Neural cell (in vitro differentiated cells): Measurements from ENCODE around the gene LSM6. TPM values are rescaled to one million over a fixed set of nuclear protein-coding genes. Genes with fewer than 3 reads are reported as not detected.

Source experiments
- H2AFZ ChIP-seq: fragments of 200-600, 300-800 bp; sonication (generic), shearing (Covaris generic); 2 replicates; pipeline ENCODE4 v1.6.0; 2014; ENCODE audit warnings: low read depth, mild to moderate bottlenecking, antibody characterized with exemption, low read length, moderate library complexity
- H3F3A ChIP-seq: fragments of 200-600 bp; shearing (Covaris generic); 2 replicates; pipeline ENCODE4 v1.6.1; 2016; ENCODE audit warnings: mild to moderate bottlenecking, moderate library complexity, mixed read lengths, antibody characterized with exemption, low read length; ENCODE audit not compliant: insufficient read depth, poor library complexity, severe bottlenecking
- H3K27ac ChIP-seq: fragments of 200-600, 300-800 bp; sonication (generic), shearing (Covaris generic); 2 replicates; pipeline ENCODE4 v1.5.1; 2014; ENCODE audit warnings: mild to moderate bottlenecking, low read length, moderate library complexity
- H3K27me3 ChIP-seq: fragments of 300-800, 200-600 bp; sonication (generic), shearing (Covaris generic); 2 replicates; pipeline ENCODE4 v1.6.0; 2014; ENCODE audit warnings: mild to moderate bottlenecking, low read depth, low read length, moderate library complexity; ENCODE audit not compliant: insufficient read depth
- H3K36me3 ChIP-seq: fragments of 300-800, 200-600 bp; sonication (generic), shearing (Covaris generic); 2 replicates; pipeline ENCODE4 v1.5.1; 2014; ENCODE audit warnings: mild to moderate bottlenecking, antibody characterized with exemption, low read length, moderate library complexity; ENCODE audit not compliant: insufficient read depth
- H3K4me2 ChIP-seq: fragments of 300-800, 200-600 bp; sonication (generic), shearing (Covaris generic); 2 replicates; pipeline ENCODE4 v1.6.0; 2014; ENCODE audit warnings: mild to moderate bottlenecking, low read length
- H3K4me3 ChIP-seq: fragments of 300-800, 200-600 bp; sonication (generic), shearing (Covaris generic); 2 replicates; pipeline ENCODE4 v1.5.1; 2014; ENCODE audit warnings: mild to moderate bottlenecking, low read length, moderate library complexity
- H3K79me2 ChIP-seq: fragments of 200-600 bp; shearing (Covaris generic); replicated peaks from 2 replicates; pipeline ENCODE4 v1.6.0; 2014; ENCODE audit warnings: mild to moderate bottlenecking, low read length, moderate library complexity; ENCODE audit not compliant: insufficient read depth
- H3K9ac ChIP-seq: fragments of 300-800, 200-600 bp; sonication (generic), shearing (Covaris generic); 2 replicates; pipeline ENCODE4 v1.6.1; 2016; ENCODE audit warnings: mild to moderate bottlenecking, low read length, mixed read lengths
- H3K9me2 ChIP-seq: fragments of 200-600 bp; shearing (Covaris generic); 2 replicates; pipeline ENCODE4 v1.6.1; 2016; ENCODE audit warnings: mild to moderate bottlenecking, low read length, mixed read lengths; ENCODE audit not compliant: insufficient read depth
- H3K9me3 ChIP-seq: fragments of 200-600, 300-800 bp; sonication (generic), shearing (Covaris generic); 2 replicates; pipeline ENCODE4 v1.6.1; 2016; ENCODE audit warnings: mild to moderate bottlenecking, mixed run types, low read length, moderate library complexity, mixed read lengths
- H4K20me1 ChIP-seq: fragments of 200-600 bp; shearing (Covaris generic); 2 replicates; pipeline ENCODE4 v1.6.1; 2016; ENCODE audit warnings: mild to moderate bottlenecking, mixed run types; ENCODE audit not compliant: insufficient read depth
- EP300 ChIP-seq: fragments of 450-650 bp; conservative IDR thresholded peaks from 2 replicates; pipeline ENCODE4 v1.6.1; 2014; ENCODE audit warnings: antibody characterized with exemption, mild to moderate bottlenecking, moderate library complexity; ENCODE audit not compliant: poor library complexity, severe bottlenecking
- EZH2 ChIP-seq: fragments of 200-600, 300-800 bp; shearing (Covaris generic), sonication (generic); IDR thresholded peaks from 2 replicates; pipeline ENCODE4 v1.6.1; 2014; ENCODE audit warnings: antibody characterized with exemption, low read length, borderline replicate concordance, mild to moderate bottlenecking; ENCODE audit not compliant: insufficient read depth, poor library complexity, severe bottlenecking
- MXI1 ChIP-seq: fragments of 450-650 bp; conservative IDR thresholded peaks from 2 replicates; pipeline ENCODE4 v1.6.1; 2014; ENCODE audit warnings: antibody characterized with exemption, mild to moderate bottlenecking; ENCODE audit not compliant: poor library complexity, severe bottlenecking
- POLR2AphosphoS5 ChIP-seq: IDR thresholded peaks from 2 replicates; pipeline ENCODE4 v1.6.1; 2012
- RAD21 ChIP-seq: fragments of 450-650 bp; conservative IDR thresholded peaks from 2 replicates; pipeline ENCODE4 v1.6.1; 2014; ENCODE audit warnings: antibody characterized with exemption, mild to moderate bottlenecking, moderate library complexity
- SMC3 ChIP-seq: fragments of 450-650 bp; conservative IDR thresholded peaks from 2 replicates; pipeline ENCODE4 v1.6.1; 2014; ENCODE audit warnings: antibody characterized with exemption, mild to moderate bottlenecking, moderate library complexity; ENCODE audit not compliant: poor library complexity
- TAF1 ChIP-seq: IDR thresholded peaks from 2 replicates; pipeline ENCODE4 v1.6.1; 2012; ENCODE audit warnings: low read depth
- polyA plus RNA-seq: library from polyadenylated mRNA; depleted of rRNA; stranded (reverse); fragments of >200 nt; gene quantifications from 2 replicates; pipeline ENCODE4 v1.2.3, GENCODE V29; 2014
- TF ChIP-seq, protein P1 (sequence below): fragments of 450-650 bp; IDR thresholded peaks from 2 replicates; pipeline ENCODE4 v1.5.1; 2014; ENCODE audit warnings: antibody characterized with exemption, mild to moderate bottlenecking, moderate library complexity; ENCODE audit not compliant: poor library complexity, severe bottlenecking
- TF ChIP-seq, protein P2 (sequence below): IDR thresholded peaks from 2 replicates; pipeline ENCODE4 v1.6.1; 2012; ENCODE audit warnings: borderline replicate concordance

Gene LSM6
- polyA plus RNA-seq, 1 donor from 2014 or later, result 123 TPM

- Histone ChIP-seq H3F3A (no peaks in the 10 kb centered on the region), H3K79me2 (no peaks in the 10 kb centered on the region), H3K36me3 (no peaks in the 10 kb centered on the region), H4K20me1 (no peaks in the 10 kb centered on the region), H3K9ac (no peak overlapping the region), H3K9me3 (no peaks in the 10 kb centered on the region), H3K4me3 (no peak overlapping the region), H3K27ac (no peak overlapping the region), H3K9me2 (no peaks in the 10 kb centered on the region), H3K27me3 (no peaks in the 10 kb centered on the region), H2AFZ (no peak overlapping the region), H3K4me2 (no peak overlapping the region)
- TF ChIP-seq POLR2AphosphoS5 (no peak), RAD21 (no peak), MXI1 (no peak), TAF1 (no peak), EZH2 (no peak), SMC3 (no peak), EP300 (no peak)
- TF ChIP-seq, protein P1, sequence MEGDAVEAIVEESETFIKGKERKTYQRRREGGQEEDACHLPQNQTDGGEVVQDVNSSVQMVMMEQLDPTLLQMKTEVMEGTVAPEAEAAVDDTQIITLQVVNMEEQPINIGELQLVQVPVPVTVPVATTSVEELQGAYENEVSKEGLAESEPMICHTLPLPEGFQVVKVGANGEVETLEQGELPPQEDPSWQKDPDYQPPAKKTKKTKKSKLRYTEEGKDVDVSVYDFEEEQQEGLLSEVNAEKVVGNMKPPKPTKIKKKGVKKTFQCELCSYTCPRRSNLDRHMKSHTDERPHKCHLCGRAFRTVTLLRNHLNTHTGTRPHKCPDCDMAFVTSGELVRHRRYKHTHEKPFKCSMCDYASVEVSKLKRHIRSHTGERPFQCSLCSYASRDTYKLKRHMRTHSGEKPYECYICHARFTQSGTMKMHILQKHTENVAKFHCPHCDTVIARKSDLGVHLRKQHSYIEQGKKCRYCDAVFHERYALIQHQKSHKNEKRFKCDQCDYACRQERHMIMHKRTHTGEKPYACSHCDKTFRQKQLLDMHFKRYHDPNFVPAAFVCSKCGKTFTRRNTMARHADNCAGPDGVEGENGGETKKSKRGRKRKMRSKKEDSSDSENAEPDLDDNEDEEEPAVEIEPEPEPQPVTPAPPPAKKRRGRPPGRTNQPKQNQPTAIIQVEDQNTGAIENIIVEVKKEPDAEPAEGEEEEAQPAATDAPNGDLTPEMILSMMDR, result no peak
- TF ChIP-seq, protein P2, sequence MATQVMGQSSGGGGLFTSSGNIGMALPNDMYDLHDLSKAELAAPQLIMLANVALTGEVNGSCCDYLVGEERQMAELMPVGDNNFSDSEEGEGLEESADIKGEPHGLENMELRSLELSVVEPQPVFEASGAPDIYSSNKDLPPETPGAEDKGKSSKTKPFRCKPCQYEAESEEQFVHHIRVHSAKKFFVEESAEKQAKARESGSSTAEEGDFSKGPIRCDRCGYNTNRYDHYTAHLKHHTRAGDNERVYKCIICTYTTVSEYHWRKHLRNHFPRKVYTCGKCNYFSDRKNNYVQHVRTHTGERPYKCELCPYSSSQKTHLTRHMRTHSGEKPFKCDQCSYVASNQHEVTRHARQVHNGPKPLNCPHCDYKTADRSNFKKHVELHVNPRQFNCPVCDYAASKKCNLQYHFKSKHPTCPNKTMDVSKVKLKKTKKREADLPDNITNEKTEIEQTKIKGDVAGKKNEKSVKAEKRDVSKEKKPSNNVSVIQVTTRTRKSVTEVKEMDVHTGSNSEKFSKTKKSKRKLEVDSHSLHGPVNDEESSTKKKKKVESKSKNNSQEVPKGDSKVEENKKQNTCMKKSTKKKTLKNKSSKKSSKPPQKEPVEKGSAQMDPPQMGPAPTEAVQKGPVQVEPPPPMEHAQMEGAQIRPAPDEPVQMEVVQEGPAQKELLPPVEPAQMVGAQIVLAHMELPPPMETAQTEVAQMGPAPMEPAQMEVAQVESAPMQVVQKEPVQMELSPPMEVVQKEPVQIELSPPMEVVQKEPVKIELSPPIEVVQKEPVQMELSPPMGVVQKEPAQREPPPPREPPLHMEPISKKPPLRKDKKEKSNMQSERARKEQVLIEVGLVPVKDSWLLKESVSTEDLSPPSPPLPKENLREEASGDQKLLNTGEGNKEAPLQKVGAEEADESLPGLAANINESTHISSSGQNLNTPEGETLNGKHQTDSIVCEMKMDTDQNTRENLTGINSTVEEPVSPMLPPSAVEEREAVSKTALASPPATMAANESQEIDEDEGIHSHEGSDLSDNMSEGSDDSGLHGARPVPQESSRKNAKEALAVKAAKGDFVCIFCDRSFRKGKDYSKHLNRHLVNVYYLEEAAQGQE, result no peak
These were observed 9.7 kb upstream of the LSM6 start for GRCh38 chr4:146165840-146166239.

DNA sequence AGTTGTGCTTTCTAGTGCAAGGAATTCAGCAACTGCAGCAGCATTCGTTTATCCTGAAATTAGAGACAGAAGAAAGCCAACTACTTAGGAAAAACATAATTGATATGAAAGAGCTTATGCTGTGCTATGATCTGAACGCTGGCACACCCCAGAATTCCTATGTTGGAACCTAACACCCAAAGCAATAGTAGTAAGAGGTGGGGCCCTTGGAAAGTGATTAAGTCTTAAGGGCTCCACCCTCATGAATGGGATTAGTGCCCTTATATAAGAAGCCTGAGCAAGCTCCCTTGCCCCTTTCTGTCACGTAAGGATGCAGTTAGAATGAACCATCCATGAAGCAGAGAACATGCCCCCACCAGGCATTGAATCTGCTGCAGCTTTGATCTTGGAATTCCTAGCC, 5.4 kb upstream of the LSM6 start:
- no peaks in the 10 kb centered on the region for H3K27me3 ChIP-seq
- no peaks in the 10 kb centered on the region for H3K36me3 ChIP-seq
- no peaks in the 10 kb centered on the region for H4K20me1 ChIP-seq
- no peak overlapping the region for H2AFZ ChIP-seq
- H3K9me3 ChIP-seq, result no peaks in the 10 kb centered on the region
- no peak overlapping the region for H3K27ac ChIP-seq
- H3F3A ChIP-seq, result no peaks in the 10 kb centered on the region
- H3K79me2 ChIP-seq, result no peaks in the 10 kb centered on the region
- H3K4me2 ChIP-seq, result no peak overlapping the region
- H3K9ac ChIP-seq, result no peak overlapping the region
- H3K4me3 ChIP-seq, result no peak overlapping the region
- no peaks in the 10 kb centered on the region for H3K9me2 ChIP-seq
- TF ChIP-seq MXI1, result no peak
- TF ChIP-seq EP300, result no peak
- TF ChIP-seq EZH2, result no peak
- TF ChIP-seq, protein P2, result no peak
- TF ChIP-seq POLR2AphosphoS5, result no peak
- TF ChIP-seq, protein P1, result no peak
- no peak for TF ChIP-seq SMC3
- no peak for TF ChIP-seq TAF1
